ENCODE measurements around the gene MKLN1.

The MKLN1 gene

GRCh38 chr7:131524115-131524514 is 196.4 kb downstream of the MKLN1 start:
- Histone ChIP-seq H3K4me1 (ENCODE audit: control insufficient read depth in 1 of 2, insufficient read depth in 2 of 2, low read length in 2 of 2) (peaks cover 12 to 13% of the 10 kb centered on the region in 2 donors), H3K27ac (ENCODE audit: low read depth, low read length) (no peak overlapping the region)

GRCh38 chr7:131524703-131525102 is 197.0 kb downstream of the MKLN1 start:
- Histone ChIP-seq H3K27ac (ENCODE audit: low read depth, low read length) (no peak overlapping the region), H3K9ac (ENCODE audit: low read depth in 1 of 2, low read length in 2 of 2) (no peak overlapping the region), H3K4me3 (ENCODE audit: low read depth in 1 of 2, low read length in 2 of 2) (no peak overlapping the region), H3K27me3 (ENCODE audit: control insufficient read depth in 1 of 2, insufficient read depth in 2 of 2, low read length in 2 of 2) (no peaks in the 10 kb centered on the region), H3K9me3 (ENCODE audit: control insufficient read depth in 1 of 2, low read length in 2 of 2) (no peaks in the 10 kb centered on the region), H3K4me1 (ENCODE audit: control insufficient read depth in 1 of 2, insufficient read depth in 2 of 2, low read length in 2 of 2) (peaks cover 12 to 13% of the 10 kb centered on the region in 2 donors), H3K36me3 (ENCODE audit: control insufficient read depth in 1 of 2, insufficient read depth in 2 of 2, low read length in 2 of 2) (no peaks in the 10 kb centered on the region)

More at GRCh38 chr7:131524115-131524514, 196.4 kb downstream of the MKLN1 start:
- no peaks in the 10 kb centered on the region for H3K36me3 ChIP-seq (ENCODE audit: control insufficient read depth in 1 of 2, insufficient read depth in 2 of 2, low read length in 2 of 2)
- no peaks in the 10 kb centered on the region for H3K9me3 ChIP-seq (ENCODE audit: control insufficient read depth in 1 of 2, low read length in 2 of 2)
- no peak overlapping the region for H3K4me3 ChIP-seq (ENCODE audit: low read depth in 1 of 2, low read length in 2 of 2)
- no peak overlapping the region for H3K9ac ChIP-seq (ENCODE audit: low read depth in 1 of 2, low read length in 2 of 2)
- H3K27me3 ChIP-seq (ENCODE audit: control insufficient read depth in 1 of 2, insufficient read depth in 2 of 2, low read length in 2 of 2), result no peaks in the 10 kb centered on the region

- H3K36me3 ChIP-seq (ENCODE audit: control insufficient read depth in 1 of 2, insufficient read depth in 2 of 2, low read length in 2 of 2), result no peaks in the 10 kb centered on the region
- H3K27me3 ChIP-seq (ENCODE audit: control insufficient read depth in 1 of 2, insufficient read depth in 2 of 2, low read length in 2 of 2), result no peaks in the 10 kb centered on the region
- no peak overlapping the region for H3K4me3 ChIP-seq (ENCODE audit: low read depth in 1 of 2, low read length in 2 of 2)
- peaks cover 12 to 13% of the 10 kb centered on the region in 2 donors for H3K4me1 ChIP-seq (ENCODE audit: control insufficient read depth in 1 of 2, insufficient read depth in 2 of 2, low read length in 2 of 2)
- H3K9ac ChIP-seq (ENCODE audit: low read depth in 1 of 2, low read length in 2 of 2), result no peak overlapping the region
- no peaks in the 10 kb centered on the region for H3K9me3 ChIP-seq (ENCODE audit: control insufficient read depth in 1 of 2, low read length in 2 of 2)
- no peak overlapping the region for H3K27ac ChIP-seq (ENCODE audit: low read depth, low read length)
Measured at GRCh38 chr7:131525820-131526219, 198.1 kb downstream of the MKLN1 start.

GRCh38 chr7:131527456-131527855 is 199.8 kb downstream of the MKLN1 start:
- Histone ChIP-seq H3K27me3 (ENCODE audit: control insufficient read depth in 1 of 2, insufficient read depth in 2 of 2, low read length in 2 of 2) (no peaks in the 10 kb centered on the region), H3K36me3 (ENCODE audit: control insufficient read depth in 1 of 2, insufficient read depth in 2 of 2, low read length in 2 of 2) (no peaks in the 10 kb centered on the region), H3K27ac (ENCODE audit: low read depth, low read length) (no peak overlapping the region), H3K9ac (ENCODE audit: low read depth in 1 of 2, low read length in 2 of 2) (no peak overlapping the region), H3K4me3 (ENCODE audit: low read depth in 1 of 2, low read length in 2 of 2) (no peak overlapping the region), H3K4me1 (ENCODE audit: control insufficient read depth in 1 of 2, insufficient read depth in 2 of 2, low read length in 2 of 2) (peaks cover under 1 to 2% of the 10 kb centered on the region in 2 donors), H3K9me3 (ENCODE audit: control insufficient read depth in 1 of 2, low read length in 2 of 2) (no peaks in the 10 kb centered on the region)

- no peak overlapping the region for H3K9ac ChIP-seq (ENCODE audit: low read depth in 1 of 2, low read length in 2 of 2)
- no peak overlapping the region for H3K4me3 ChIP-seq (ENCODE audit: low read depth in 1 of 2, low read length in 2 of 2)
- H3K4me1 ChIP-seq (ENCODE audit: control insufficient read depth in 1 of 2, insufficient read depth in 2 of 2, low read length in 2 of 2), result no peaks in the 10 kb centered on the region
- no peak overlapping the region for H3K27ac ChIP-seq (ENCODE audit: low read depth, low read length)
- no peaks in the 10 kb centered on the region for H3K36me3 ChIP-seq (ENCODE audit: control insufficient read depth in 1 of 2, insufficient read depth in 2 of 2, low read length in 2 of 2)
- H3K9me3 ChIP-seq (ENCODE audit: control insufficient read depth in 1 of 2, low read length in 2 of 2), result no peaks in the 10 kb centered on the region
- H3K27me3 ChIP-seq (ENCODE audit: control insufficient read depth in 1 of 2, insufficient read depth in 2 of 2, low read length in 2 of 2), result no peaks in the 10 kb centered on the region
Measured at GRCh38 chr7:131529179-131529578, 201.5 kb downstream of the MKLN1 start.

- no peaks in the 10 kb centered on the region for H3K4me1 ChIP-seq (ENCODE audit: control insufficient read depth in 1 of 2, insufficient read depth in 2 of 2, low read length in 2 of 2)
- H3K9ac ChIP-seq (ENCODE audit: low read depth in 1 of 2, low read length in 2 of 2), result no peak overlapping the region
- no peaks in the 10 kb centered on the region for H3K9me3 ChIP-seq (ENCODE audit: control insufficient read depth in 1 of 2, low read length in 2 of 2)
- no peak overlapping the region for H3K27ac ChIP-seq (ENCODE audit: low read depth, low read length)
- H3K4me3 ChIP-seq (ENCODE audit: low read depth in 1 of 2, low read length in 2 of 2), result no peak overlapping the region
- no peaks in the 10 kb centered on the region for H3K36me3 ChIP-seq (ENCODE audit: control insufficient read depth in 1 of 2, insufficient read depth in 2 of 2, low read length in 2 of 2)
- no peaks in the 10 kb centered on the region for H3K27me3 ChIP-seq (ENCODE audit: control insufficient read depth in 1 of 2, insufficient read depth in 2 of 2, low read length in 2 of 2)
Measured at GRCh38 chr7:131529617-131530016, 201.9 kb downstream of the MKLN1 start.

DNA sequence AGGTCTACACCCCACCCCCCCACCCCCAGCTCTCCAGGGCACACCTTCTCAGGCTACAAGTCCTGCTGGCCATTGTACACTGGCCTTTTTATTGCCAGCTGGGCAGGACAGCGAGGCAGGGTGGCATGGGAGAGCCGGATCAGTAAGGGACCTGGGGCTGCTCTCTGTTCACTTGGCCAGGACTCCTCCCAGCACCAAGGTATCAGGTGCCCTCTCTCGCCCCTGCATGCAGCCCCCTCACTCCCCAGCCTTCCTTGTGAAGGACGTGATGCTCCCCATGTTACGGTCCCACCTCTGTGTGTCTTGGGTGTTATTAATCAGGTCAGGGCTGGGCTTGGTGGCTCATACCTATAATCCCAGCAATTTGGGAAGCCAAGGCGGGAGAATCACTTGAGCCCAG is 202.5 kb downstream of the MKLN1 start:
- Histone ChIP-seq H3K27ac (ENCODE audit: low read depth, low read length) (no peak overlapping the region), H3K36me3 (ENCODE audit: control insufficient read depth in 1 of 2, insufficient read depth in 2 of 2, low read length in 2 of 2) (no peaks in the 10 kb centered on the region), H3K27me3 (ENCODE audit: control insufficient read depth in 1 of 2, insufficient read depth in 2 of 2, low read length in 2 of 2) (no peaks in the 10 kb centered on the region), H3K4me1 (ENCODE audit: control insufficient read depth in 1 of 2, insufficient read depth in 2 of 2, low read length in 2 of 2) (no peaks in the 10 kb centered on the region), H3K4me3 (ENCODE audit: low read depth in 1 of 2, low read length in 2 of 2) (no peak overlapping the region), H3K9me3 (ENCODE audit: control insufficient read depth in 1 of 2, low read length in 2 of 2) (no peaks in the 10 kb centered on the region), H3K9ac (ENCODE audit: low read depth in 1 of 2, low read length in 2 of 2) (no peak overlapping the region)

- H3K27me3 ChIP-seq (ENCODE audit: control insufficient read depth in 1 of 2, insufficient read depth in 2 of 2, low read length in 2 of 2), result no peaks in the 10 kb centered on the region
- H3K4me3 ChIP-seq (ENCODE audit: low read depth in 1 of 2, low read length in 2 of 2), result no peak overlapping the region
- H3K4me1 ChIP-seq (ENCODE audit: control insufficient read depth in 1 of 2, insufficient read depth in 2 of 2, low read length in 2 of 2), result no peaks in the 10 kb centered on the region
- H3K9me3 ChIP-seq (ENCODE audit: control insufficient read depth in 1 of 2, low read length in 2 of 2), result no peaks in the 10 kb centered on the region
- H3K27ac ChIP-seq (ENCODE audit: low read depth, low read length), result no peak overlapping the region
- H3K36me3 ChIP-seq (ENCODE audit: control insufficient read depth in 1 of 2, insufficient read depth in 2 of 2, low read length in 2 of 2), result no peaks in the 10 kb centered on the region
- no peak overlapping the region for H3K9ac ChIP-seq (ENCODE audit: low read depth in 1 of 2, low read length in 2 of 2)
Measured at GRCh38 chr7:131532570-131533091, 205.0 kb downstream of the MKLN1 start.

DNA sequence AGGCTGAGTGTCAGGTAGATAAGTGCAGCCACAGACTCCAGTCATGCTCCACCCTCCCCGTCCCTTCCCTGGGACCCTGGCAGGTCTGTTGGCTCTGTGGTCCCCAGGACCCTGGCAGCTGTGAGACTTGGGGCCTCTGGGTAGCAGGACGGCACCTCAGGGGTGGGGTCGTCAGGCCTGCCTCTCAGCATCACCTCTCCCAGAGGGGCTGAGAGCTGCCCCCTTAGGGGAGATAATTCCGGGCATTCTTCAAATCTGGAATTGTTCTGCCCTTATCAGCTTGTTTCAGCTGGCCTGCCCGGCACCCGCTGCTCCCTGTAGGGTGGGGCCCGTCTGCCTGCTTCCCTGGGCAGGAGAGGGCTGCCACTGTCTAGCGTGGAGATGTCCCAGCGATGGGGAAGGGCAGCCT is 205.5 kb downstream of the MKLN1 start:
- H3K4me1 ChIP-seq (ENCODE audit: control insufficient read depth in 1 of 2, insufficient read depth in 2 of 2, low read length in 2 of 2), result no peaks in the 10 kb centered on the region
- no peak overlapping the region for H3K27ac ChIP-seq (ENCODE audit: low read depth, low read length)
- H3K9me3 ChIP-seq (ENCODE audit: control insufficient read depth in 1 of 2, low read length in 2 of 2), result no peaks in the 10 kb centered on the region
- H3K27me3 ChIP-seq (ENCODE audit: control insufficient read depth in 1 of 2, insufficient read depth in 2 of 2, low read length in 2 of 2), result no peaks in the 10 kb centered on the region
- no peak overlapping the region for H3K9ac ChIP-seq (ENCODE audit: low read depth in 1 of 2, low read length in 2 of 2)
- no peaks in the 10 kb centered on the region for H3K36me3 ChIP-seq (ENCODE audit: control insufficient read depth in 1 of 2, insufficient read depth in 2 of 2, low read length in 2 of 2)
- H3K4me3 ChIP-seq (ENCODE audit: low read depth in 1 of 2, low read length in 2 of 2), result no peak overlapping the region

- Histone ChIP-seq H3K27ac (ENCODE audit: low read depth, low read length) (no peak overlapping the region), H3K9ac (ENCODE audit: low read depth in 1 of 2, low read length in 2 of 2) (no peak overlapping the region), H3K4me3 (ENCODE audit: low read depth in 1 of 2, low read length in 2 of 2) (no peak overlapping the region), H3K9me3 (ENCODE audit: control insufficient read depth in 1 of 2, low read length in 2 of 2) (no peaks in the 10 kb centered on the region), H3K36me3 (ENCODE audit: control insufficient read depth in 1 of 2, insufficient read depth in 2 of 2, low read length in 2 of 2) (no peaks in the 10 kb centered on the region), H3K27me3 (ENCODE audit: control insufficient read depth in 1 of 2, insufficient read depth in 2 of 2, low read length in 2 of 2) (no peaks in the 10 kb centered on the region), H3K4me1 (ENCODE audit: control insufficient read depth in 1 of 2, insufficient read depth in 2 of 2, low read length in 2 of 2) (peaks cover 0 to 4% of the 10 kb centered on the region in 2 donors)
Measured at GRCh38 chr7:131533566-131534561, 206.2 kb downstream of the MKLN1 start.

Data from duodenal mucosa (tissue), 2 donors.